ENCODE measurements around the gene LOXHD1. TPM values are rescaled to one million over a fixed set of nuclear protein-coding genes. Genes with fewer than 3 reads are reported as not detected.

Gene LOXHD1
- total RNA-seq, 1 experiment from 2014 or later, result not detected

GRCh38 chr18:46574743-46575115 is 82.3 kb downstream of the LOXHD1 start:
- no peak for DNase-seq (ENCODE audit: low read depth)

GRCh38 chr18:46574000-46574742 is 82.8 kb downstream of the LOXHD1 start:
- no peak for DNase-seq (ENCODE audit: low read depth)

DNA sequence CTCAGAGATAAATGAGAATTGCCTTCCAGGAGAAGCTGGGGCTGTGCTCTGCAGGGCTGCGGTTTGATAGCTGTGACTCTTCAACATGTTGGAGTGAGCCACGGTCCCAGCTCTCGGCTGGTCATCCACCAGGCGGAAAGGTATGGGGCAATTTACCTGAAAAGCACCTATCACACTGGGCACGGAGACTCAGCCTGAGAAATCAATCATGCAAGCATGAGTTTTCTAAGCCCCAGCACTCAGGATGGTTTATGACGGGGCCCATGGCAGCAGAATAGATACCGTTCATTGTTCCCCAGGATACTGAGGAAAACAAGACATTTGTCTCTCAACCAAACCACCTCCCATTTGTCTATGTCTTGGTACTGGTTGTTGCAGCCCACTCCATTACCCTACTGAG is 83.9 kb downstream of the LOXHD1 start:
- DNase-seq (ENCODE audit: low read depth), result no peak

GRCh38 chr18:46571756-46572155 is 85.3 kb downstream of the LOXHD1 start:
- no peak for DNase-seq (ENCODE audit: low read depth)

GRCh38 chr18:46570666-46571065 is 86.4 kb downstream of the LOXHD1 start:
- no peak for DNase-seq (ENCODE audit: low read depth)

- DNase-seq (ENCODE audit: low read depth), result no peak
Observed at GRCh38 chr18:46570134-46570533, 86.9 kb downstream of the LOXHD1 start.

DNA sequence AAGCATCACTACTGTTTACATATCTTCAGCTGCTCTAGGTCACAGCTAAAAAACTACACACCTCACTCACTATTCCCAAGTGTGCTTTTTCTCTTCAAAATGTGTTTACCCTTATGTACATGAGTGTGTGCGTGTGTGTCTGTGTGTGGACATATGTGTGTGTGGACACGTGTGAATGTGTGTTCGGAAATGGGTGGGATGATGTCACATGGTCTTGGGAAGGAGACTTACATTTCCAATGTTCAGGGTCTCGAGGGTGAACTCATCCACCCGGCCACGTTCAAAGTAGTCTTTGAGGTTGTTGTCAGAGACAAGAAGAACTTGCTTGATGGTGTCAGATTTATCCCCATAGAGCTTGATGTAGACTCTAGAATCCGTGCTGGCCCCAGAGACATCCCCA is 87.8 kb downstream of the LOXHD1 start:
- no peak for DNase-seq (ENCODE audit: low read depth)

DNA sequence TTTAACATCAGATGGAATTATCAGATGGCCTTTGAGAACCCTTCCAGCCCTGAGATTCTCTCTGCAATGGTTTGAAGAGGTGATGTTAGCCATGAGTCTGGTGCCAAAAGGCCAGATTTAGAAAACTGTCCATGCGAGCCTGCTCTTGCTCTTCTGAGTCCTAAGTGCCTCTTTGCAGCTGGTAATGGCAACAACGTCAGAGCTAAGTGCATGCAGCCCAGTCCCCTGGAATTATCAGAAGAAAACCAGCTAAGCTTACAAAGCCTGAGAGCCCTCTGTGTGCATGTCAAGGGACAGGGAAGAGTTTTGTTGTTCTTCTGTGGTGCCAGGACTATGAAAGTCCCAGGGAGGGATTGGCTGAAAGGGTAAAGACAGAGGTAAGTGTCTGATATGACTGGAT is 89.8 kb downstream of the LOXHD1 start:
- DNase-seq (ENCODE audit: low read depth), result no peak

- no peak for DNase-seq (ENCODE audit: low read depth)
Observed at GRCh38 chr18:46566111-46566510, 90.9 kb downstream of the LOXHD1 start.

DNA sequence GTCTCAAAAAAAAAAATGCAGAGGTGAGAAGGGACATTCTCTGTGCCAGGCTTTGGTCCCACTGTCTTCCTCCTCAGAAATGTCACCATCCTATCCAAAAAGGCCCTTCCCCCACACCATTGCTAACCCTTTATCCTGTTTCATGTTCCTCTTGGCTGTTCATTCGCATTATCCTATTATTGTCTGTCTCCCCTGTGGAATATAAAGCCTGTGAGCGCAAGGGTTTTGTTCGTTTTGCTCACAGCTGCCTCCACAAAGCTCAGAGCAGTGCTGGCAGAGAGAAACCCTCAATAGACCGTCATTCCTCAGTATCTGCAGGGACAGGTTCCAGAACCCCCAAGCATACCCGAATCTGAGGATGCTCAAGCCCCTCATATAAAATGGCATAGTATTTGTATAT is 91.8 kb downstream of the LOXHD1 start:
- no peak for DNase-seq (ENCODE audit: low read depth)

GRCh38 chr18:46563317-46563716 is 93.7 kb downstream of the LOXHD1 start:
- DNase-seq (ENCODE audit: low read depth), result no peak

DNA sequence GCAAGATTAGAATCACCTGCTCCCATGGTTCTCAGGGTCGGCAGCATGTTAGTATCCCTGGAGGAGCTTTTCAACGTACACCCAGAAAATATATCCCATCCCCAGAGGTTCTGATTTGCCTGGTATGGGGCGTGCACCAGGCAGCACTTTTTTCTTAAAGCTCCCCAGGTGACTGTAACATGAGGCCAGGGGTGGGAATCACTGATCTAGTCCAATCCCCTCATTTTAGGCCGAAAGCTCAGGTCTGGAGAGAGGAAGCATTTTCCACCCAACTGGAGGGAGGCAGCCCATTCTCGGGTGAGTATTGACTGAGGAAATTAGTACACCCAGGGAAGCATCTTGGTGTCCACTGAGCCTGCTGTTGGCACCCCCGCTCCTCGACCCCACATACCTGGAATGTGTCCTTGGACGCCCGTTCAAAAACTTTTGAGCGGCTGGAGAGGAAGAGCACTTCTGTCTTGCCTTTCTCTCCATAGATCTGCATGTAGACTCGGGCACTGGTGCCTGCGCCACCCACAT is 94.3 kb downstream of the LOXHD1 start:
- no peak for DNase-seq (ENCODE audit: low read depth)

GRCh38 chr18:46560671-46561045 is 96.4 kb downstream of the LOXHD1 start:
- DNase-seq (ENCODE audit: low read depth), result no peak

DNA sequence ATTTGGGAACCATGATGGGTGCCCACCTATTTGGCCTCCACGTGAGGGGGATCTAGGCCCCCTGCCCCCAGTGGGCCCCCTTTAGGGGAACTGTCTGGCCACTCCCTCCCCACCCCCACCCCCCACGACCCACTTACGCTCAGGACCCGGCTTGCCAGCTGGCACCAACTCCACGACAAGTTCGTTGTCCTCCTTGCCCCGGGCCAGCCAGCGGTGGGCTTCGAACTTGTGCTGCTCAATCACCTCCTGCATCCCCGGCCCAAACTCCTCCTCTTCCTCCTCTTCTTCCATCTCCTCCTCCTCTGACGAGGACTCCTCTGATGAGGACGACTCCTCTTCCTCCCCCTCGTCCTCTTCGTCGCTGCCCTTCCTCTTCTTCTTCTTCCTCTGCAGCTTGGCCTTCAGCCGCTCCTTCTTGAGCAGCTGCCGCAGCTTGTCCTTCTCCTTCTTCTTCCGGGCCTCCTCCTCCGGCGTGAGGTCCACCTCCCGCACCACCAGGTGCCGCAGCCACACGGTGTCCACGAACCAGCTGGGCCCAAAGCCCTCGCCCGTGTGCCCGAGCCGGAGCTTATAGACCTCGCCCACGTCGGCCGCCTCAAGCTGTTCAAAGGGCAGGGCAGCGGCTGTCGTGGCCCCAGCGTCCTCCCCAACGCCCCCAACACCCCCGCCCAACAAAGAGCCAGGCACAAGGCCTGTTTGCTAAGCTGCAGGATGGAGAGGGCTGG is 96.9 kb downstream of the LOXHD1 start:
- DNase-seq (ENCODE audit: low read depth), result no peak

DNA sequence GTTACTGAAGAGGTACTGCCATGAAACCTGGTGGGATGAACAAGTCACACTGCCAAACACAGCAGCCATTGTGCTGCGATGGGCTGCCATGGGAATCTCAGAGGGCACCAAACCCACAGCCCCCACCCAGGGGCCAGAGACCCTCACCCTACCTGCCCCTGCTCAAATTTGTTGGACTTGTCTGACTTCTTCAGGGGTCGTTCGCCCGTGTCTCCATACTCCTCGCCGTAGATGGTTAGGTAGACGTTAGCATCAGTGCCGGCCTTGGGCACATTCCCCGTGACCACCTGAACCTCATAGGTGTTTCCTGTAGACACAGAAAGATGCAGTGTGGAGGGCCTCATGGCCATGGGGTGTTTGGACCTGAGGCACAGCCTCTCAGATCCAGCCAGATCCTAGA is 97.7 kb downstream of the LOXHD1 start:
- no peak for DNase-seq (ENCODE audit: low read depth)

- DNase-seq (ENCODE audit: low read depth), result no peak
Observed at GRCh38 chr18:46556590-46557206, 100.3 kb downstream of the LOXHD1 start.

DNA sequence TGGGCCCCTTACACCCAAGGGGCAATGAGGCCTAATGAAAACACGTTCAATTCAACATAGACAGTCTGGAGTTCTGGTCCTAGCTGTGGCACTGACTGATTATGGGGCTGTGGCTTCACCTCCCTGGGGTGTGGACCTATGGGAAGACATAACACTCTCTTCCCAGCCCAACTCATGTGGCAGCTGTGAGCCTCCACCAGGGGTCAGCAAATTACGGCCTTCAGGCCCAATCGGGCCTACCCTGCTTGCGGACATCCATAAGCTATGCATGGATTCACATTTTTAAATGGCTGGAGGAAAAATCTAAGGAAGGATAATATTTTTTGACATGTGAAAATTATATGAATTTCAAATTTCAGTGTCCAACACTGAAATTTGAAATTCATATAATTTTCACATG is 101.3 kb downstream of the LOXHD1 start:
- DNase-seq (ENCODE audit: low read depth), result peak; percentile 15

DNA sequence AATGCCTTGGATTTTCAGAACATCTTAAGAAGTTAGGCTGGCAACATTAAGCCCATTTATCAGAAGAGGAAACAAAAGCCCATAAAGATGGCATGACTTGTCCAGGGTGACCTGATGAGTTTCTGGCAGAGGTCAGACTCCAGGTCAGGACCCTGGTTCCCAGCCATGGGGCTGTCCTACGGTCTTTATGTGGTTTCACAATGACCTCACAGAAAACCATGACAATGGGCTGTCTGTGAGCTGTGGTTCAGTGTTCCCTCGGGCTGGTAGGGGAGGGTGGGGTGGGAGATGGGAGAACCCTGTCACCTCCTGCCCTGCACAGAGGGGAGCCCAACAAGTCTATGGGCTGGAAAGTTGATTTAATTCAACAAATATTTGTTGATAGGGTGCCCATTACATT is 101.8 kb downstream of the LOXHD1 start:
- DNase-seq (ENCODE audit: low read depth), result no peak

GRCh38 chr18:46554406-46555080 is 102.5 kb downstream of the LOXHD1 start:
- no peak for DNase-seq (ENCODE audit: low read depth)

GRCh38 chr18:46550609-46551008 is 106.4 kb downstream of the LOXHD1 start:
- DNase-seq (ENCODE audit: low read depth), result no peak

DNA sequence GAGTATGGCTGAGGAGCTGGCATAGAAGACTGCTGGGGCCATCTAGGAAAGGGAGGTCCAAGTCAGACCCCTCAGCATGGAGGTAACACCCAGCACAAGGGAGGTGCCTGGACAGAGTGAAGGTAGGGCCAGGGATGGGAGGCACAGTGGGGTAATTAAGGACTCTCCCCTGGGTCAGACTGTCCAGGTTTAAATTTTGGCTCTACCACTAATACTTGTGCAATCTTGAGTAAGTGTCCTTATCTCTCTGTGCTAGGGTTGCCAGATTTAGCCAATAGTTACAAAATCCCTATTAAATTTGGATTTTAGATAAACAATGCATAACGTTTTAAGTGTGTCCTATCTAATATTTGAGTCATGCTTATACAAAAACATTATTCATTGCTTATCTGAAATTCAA is 109.5 kb downstream of the LOXHD1 start:
- no peak for DNase-seq (ENCODE audit: low read depth)

- DNase-seq (ENCODE audit: low read depth), result no peak
Observed at GRCh38 chr18:46546111-46546640, 110.8 kb downstream of the LOXHD1 start.

Data from Daoy (cell line).